Liver (tissue), 9 donors: Measurements from ENCODE around the gene ATP6V1E1. TPM values are rescaled to one million over a fixed set of nuclear protein-coding genes. Genes with fewer than 3 reads are reported as not detected.

ENCODE experiments used
- DNase-seq: peaks from one replicate; pipeline ENCODE4 v3.0.0-alpha.2; 2017; ENCODE audit warnings: low spot score
- H3K27ac ChIP-seq, 2 donors: one replicate each; pipeline ENCODE4 v1.7.0; 2013; ENCODE audit warnings: inconsistent platforms in 2 of 2, low read length in 2 of 2, control low read depth in 1 of 2, low read depth in 1 of 2, mild to moderate bottlenecking in 1 of 2
- H3K27me3 ChIP-seq, 4 donors: one replicate each; pipeline versions ENCODE4 v1.6.1 to v1.7.0; 2013; ENCODE audit warnings: low read length in 3 of 4, inconsistent platforms in 1 of 4, mild to moderate bottlenecking in 1 of 4, moderate library complexity in 1 of 4; ENCODE audit not compliant: control insufficient read depth in 4 of 4, insufficient read depth in 4 of 4
- H3K36me3 ChIP-seq, 4 donors: one replicate each; pipeline versions ENCODE4 v1.6.1 to v1.7.0; 2013; ENCODE audit warnings: low read length in 3 of 4, mild to moderate bottlenecking in 3 of 4, low read depth in 1 of 4, moderate library complexity in 1 of 4; ENCODE audit not compliant: control insufficient read depth in 4 of 4, insufficient read depth in 3 of 4
- H3K4me1 ChIP-seq, 4 donors: one replicate each; pipeline versions ENCODE4 v1.6.1 to v1.7.0; 2013; ENCODE audit warnings: low read length in 3 of 4, mild to moderate bottlenecking in 3 of 4, moderate library complexity in 1 of 4; ENCODE audit not compliant: control insufficient read depth in 4 of 4, insufficient read depth in 4 of 4
- H3K4me3 ChIP-seq, 3 donors: one replicate each; pipeline versions ENCODE4 v1.6.1 to v1.7.0; 2013; ENCODE audit warnings: low read length in 3 of 3, control low read depth in 1 of 3, low read depth in 1 of 3, mild to moderate bottlenecking in 1 of 3
- H3K9ac ChIP-seq, 2 donors: one replicate each; pipeline ENCODE4 v1.7.0; 2013; ENCODE audit warnings: low read length in 2 of 2, mild to moderate bottlenecking in 2 of 2, moderate library complexity in 2 of 2, control low read depth in 1 of 2, low read depth in 1 of 2
- H3K9me3 ChIP-seq, 4 donors: one replicate each; pipeline versions ENCODE4 v1.6.1 to v1.7.0; 2013; ENCODE audit warnings: low read length in 3 of 4; ENCODE audit not compliant: control insufficient read depth in 4 of 4
- EGR1 ChIP-seq, 2 donors: IDR thresholded peaks; 2 replicates each; pipeline ENCODE4 v1.6.1; 2016 to 2018; ENCODE audit warnings: antibody characterized with exemption in 2 of 2, low read depth in 2 of 2
- FOXA1 ChIP-seq: IDR thresholded peaks from 2 replicates; pipeline ENCODE4 v1.6.1; 2016; ENCODE audit warnings: antibody characterized with exemption
- FOXA2 ChIP-seq: IDR thresholded peaks from 2 replicates; pipeline ENCODE4 v1.6.1; 2016; ENCODE audit warnings: antibody characterized with exemption
- GABPA ChIP-seq, 2 donors: IDR thresholded peaks in 1 of 2; conservative IDR thresholded peaks in 1 of 2; 2 replicates each; pipeline ENCODE4 v1.6.1; 2016; ENCODE audit warnings: antibody characterized with exemption in 2 of 2, mild to moderate bottlenecking in 1 of 2, moderate library complexity in 1 of 2
- HNF4A ChIP-seq, 2 donors: conservative IDR thresholded peaks; 2 replicates each; pipeline ENCODE4 v1.6.1; 2016; ENCODE audit warnings: antibody characterized with exemption in 2 of 2, mild to moderate bottlenecking in 2 of 2
- HNF4G ChIP-seq: IDR thresholded peaks from 2 replicates; pipeline ENCODE4 v1.6.1; 2016; ENCODE audit warnings: antibody characterized with exemption
- JUND ChIP-seq, 2 donors: IDR thresholded peaks; 2 replicates each; pipeline ENCODE4 v1.6.1; 2016; ENCODE audit warnings: antibody characterized with exemption in 2 of 2
- NR2F2 ChIP-seq: IDR thresholded peaks from 2 replicates; pipeline ENCODE4 v1.6.1; 2016; ENCODE audit warnings: antibody characterized with exemption
- RAD21 ChIP-seq, 2 donors: IDR thresholded peaks; 2 replicates each; pipeline ENCODE4 v1.6.1; 2016; ENCODE audit warnings: antibody characterized with exemption in 2 of 2, mild to moderate bottlenecking in 2 of 2
- RXRA ChIP-seq, 2 donors: IDR thresholded peaks; 2 replicates each; pipeline ENCODE4 v1.6.1; 2017 to 2018; ENCODE audit warnings: antibody characterized with exemption in 2 of 2, mild to moderate bottlenecking in 1 of 2
- SP1 ChIP-seq: IDR thresholded peaks from 2 replicates; pipeline ENCODE4 v1.6.1; 2018; ENCODE audit warnings: antibody characterized with exemption, mild to moderate bottlenecking
- TAF1 ChIP-seq: conservative IDR thresholded peaks from 2 replicates; pipeline ENCODE4 v1.6.1; 2016; ENCODE audit warnings: antibody characterized with exemption, mild to moderate bottlenecking
- YY1 ChIP-seq: IDR thresholded peaks from 2 replicates; pipeline ENCODE4 v1.6.1; 2016; ENCODE audit warnings: antibody characterized with exemption, mild to moderate bottlenecking
- WGBS: extraction: QIAGEN DNeasy Blood & Tissue Kit; methylation state at CpG from one replicate; pipeline ENCODE4 v1.1.7; 2013; 5-methylcytosine and 5-hydroxymethylcytosine counted together
- polyA plus RNA-seq, 2 donors: library from polyadenylated mRNA; stranded (reverse) in 1 of 2; unstranded in 1 of 2; fragments of 200-250 nt in 1 of 2; fragments of >200 nt in 1 of 2; fragmentation: Nextera tagmentation in 1 of 2; extraction: Ambion mirVana in 1 of 2; gene quantifications; one replicate each; pipeline versions ENCODE4 v1.2.1 to v1.2.3, GENCODE V29; 2013 to 2015
- total RNA-seq, 2 donors: library from RNA; depleted of rRNA; stranded (reverse); fragments of >200 nt; gene quantifications; one replicate each; pipeline ENCODE4 v1.2.3, GENCODE V29; 2014
- TF ChIP-seq, protein P1 (sequence below): fragments of 150-350 bp; IDR thresholded peaks from 2 replicates; pipeline ENCODE4 v1.5.1; 2017; ENCODE audit warnings: improper control_type of control experiment, low read depth, low read length; ENCODE audit not compliant: missing input control
- TF ChIP-seq, protein P2 (sequence below): IDR thresholded peaks from 2 replicates; pipeline ENCODE4 v1.6.1; 2016; ENCODE audit warnings: antibody characterized with exemption, mild to moderate bottlenecking
- TF ChIP-seq, protein P3 (sequence below): IDR thresholded peaks from 2 replicates; pipeline ENCODE4 v1.6.1; 2016; ENCODE audit warnings: antibody characterized with exemption
- TF ChIP-seq, protein P4 (sequence below): IDR thresholded peaks from 2 replicates; pipeline ENCODE4 v1.6.1; 2016; ENCODE audit warnings: antibody characterized with exemption
- TF ChIP-seq, protein P5 (sequence below): IDR thresholded peaks from 2 replicates; pipeline ENCODE4 v1.6.1; 2016; ENCODE audit warnings: antibody characterized with exemption
- donor health status: healthy.
- donor health status: healthy.
- donor health status: healthy.
- donor health status: healthy.
- donor health status: healthy.

The ATP6V1E1 gene
- total and polyA plus RNA-seq, 4 donors, result 44.6 to 53.1 (median 49.1) TPM

GRCh38 chr22:17549183-17549582 lies 79.4 kb downstream of the ATP6V1E1 start:
- DNase-seq, result no peak
- TF ChIP-seq TAF1 (no peak), EGR1 (IDR thresholded peaks at IDR 0.05; ENCODE audit: low read depth in 2 of 2) (no peak), RAD21 (IDR thresholded peaks at IDR 0.05) (no peak), FOXA1 (no peak), NR2F2 (no peak), FOXA2 (no peak), HNF4A (conservative IDR thresholded peaks at IDR 0.05) (no peak), GABPA (IDR thresholded peaks at IDR 0.05 in 1 of 2, conservative IDR thresholded peaks at IDR 0.05 in 1 of 2) (no peak), SP1 (no peak), HNF4G (no peak), JUND (IDR thresholded peaks at IDR 0.05) (no peak), YY1 (no peak)
- TF ChIP-seq, protein P1, sequence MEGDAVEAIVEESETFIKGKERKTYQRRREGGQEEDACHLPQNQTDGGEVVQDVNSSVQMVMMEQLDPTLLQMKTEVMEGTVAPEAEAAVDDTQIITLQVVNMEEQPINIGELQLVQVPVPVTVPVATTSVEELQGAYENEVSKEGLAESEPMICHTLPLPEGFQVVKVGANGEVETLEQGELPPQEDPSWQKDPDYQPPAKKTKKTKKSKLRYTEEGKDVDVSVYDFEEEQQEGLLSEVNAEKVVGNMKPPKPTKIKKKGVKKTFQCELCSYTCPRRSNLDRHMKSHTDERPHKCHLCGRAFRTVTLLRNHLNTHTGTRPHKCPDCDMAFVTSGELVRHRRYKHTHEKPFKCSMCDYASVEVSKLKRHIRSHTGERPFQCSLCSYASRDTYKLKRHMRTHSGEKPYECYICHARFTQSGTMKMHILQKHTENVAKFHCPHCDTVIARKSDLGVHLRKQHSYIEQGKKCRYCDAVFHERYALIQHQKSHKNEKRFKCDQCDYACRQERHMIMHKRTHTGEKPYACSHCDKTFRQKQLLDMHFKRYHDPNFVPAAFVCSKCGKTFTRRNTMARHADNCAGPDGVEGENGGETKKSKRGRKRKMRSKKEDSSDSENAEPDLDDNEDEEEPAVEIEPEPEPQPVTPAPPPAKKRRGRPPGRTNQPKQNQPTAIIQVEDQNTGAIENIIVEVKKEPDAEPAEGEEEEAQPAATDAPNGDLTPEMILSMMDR, result no peak
- TF ChIP-seq, protein P2, sequence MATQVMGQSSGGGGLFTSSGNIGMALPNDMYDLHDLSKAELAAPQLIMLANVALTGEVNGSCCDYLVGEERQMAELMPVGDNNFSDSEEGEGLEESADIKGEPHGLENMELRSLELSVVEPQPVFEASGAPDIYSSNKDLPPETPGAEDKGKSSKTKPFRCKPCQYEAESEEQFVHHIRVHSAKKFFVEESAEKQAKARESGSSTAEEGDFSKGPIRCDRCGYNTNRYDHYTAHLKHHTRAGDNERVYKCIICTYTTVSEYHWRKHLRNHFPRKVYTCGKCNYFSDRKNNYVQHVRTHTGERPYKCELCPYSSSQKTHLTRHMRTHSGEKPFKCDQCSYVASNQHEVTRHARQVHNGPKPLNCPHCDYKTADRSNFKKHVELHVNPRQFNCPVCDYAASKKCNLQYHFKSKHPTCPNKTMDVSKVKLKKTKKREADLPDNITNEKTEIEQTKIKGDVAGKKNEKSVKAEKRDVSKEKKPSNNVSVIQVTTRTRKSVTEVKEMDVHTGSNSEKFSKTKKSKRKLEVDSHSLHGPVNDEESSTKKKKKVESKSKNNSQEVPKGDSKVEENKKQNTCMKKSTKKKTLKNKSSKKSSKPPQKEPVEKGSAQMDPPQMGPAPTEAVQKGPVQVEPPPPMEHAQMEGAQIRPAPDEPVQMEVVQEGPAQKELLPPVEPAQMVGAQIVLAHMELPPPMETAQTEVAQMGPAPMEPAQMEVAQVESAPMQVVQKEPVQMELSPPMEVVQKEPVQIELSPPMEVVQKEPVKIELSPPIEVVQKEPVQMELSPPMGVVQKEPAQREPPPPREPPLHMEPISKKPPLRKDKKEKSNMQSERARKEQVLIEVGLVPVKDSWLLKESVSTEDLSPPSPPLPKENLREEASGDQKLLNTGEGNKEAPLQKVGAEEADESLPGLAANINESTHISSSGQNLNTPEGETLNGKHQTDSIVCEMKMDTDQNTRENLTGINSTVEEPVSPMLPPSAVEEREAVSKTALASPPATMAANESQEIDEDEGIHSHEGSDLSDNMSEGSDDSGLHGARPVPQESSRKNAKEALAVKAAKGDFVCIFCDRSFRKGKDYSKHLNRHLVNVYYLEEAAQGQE, result no peak
- TF ChIP-seq, protein P3, sequence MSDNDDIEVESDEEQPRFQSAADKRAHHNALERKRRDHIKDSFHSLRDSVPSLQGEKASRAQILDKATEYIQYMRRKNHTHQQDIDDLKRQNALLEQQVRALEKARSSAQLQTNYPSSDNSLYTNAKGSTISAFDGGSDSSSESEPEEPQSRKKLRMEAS, result no peak
- TF ChIP-seq, protein P4, sequence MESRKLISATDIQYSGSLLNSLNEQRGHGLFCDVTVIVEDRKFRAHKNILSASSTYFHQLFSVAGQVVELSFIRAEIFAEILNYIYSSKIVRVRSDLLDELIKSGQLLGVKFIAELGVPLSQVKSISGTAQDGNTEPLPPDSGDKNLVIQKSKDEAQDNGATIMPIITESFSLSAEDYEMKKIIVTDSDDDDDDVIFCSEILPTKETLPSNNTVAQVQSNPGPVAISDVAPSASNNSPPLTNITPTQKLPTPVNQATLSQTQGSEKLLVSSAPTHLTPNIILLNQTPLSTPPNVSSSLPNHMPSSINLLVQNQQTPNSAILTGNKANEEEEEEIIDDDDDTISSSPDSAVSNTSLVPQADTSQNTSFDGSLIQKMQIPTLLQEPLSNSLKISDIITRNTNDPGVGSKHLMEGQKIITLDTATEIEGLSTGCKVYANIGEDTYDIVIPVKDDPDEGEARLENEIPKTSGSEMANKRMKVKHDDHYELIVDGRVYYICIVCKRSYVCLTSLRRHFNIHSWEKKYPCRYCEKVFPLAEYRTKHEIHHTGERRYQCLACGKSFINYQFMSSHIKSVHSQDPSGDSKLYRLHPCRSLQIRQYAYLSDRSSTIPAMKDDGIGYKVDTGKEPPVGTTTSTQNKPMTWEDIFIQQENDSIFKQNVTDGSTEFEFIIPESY, result no peak
- WGBS, result 93% methylated on average over 10 of the region's 10 CpGs

GRCh38 chr22:17548756-17549035 lies 79.9 kb downstream of the ATP6V1E1 start:
- Histone ChIP-seq H3K36me3 (peaks cover 6 to 50% (median 27%) of the 10 kb centered on the region in 4 donors), H3K27ac (no peak overlapping the region), H3K4me1 (no peaks in the 10 kb centered on the region), H3K4me3 (no peak overlapping the region), H3K9me3 (no peaks in the 10 kb centered on the region), H3K27me3 (no peaks in the 10 kb centered on the region), H3K9ac (no peak overlapping the region)
- no peak for DNase-seq
- 97% methylated on average over 5 of the region's 5 CpGs for WGBS
- TF ChIP-seq TAF1, result no peak
- TF ChIP-seq, protein P5, sequence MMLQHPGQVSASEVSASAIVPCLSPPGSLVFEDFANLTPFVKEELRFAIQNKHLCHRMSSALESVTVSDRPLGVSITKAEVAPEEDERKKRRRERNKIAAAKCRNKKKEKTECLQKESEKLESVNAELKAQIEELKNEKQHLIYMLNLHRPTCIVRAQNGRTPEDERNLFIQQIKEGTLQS, result no peak
- no peak for TF ChIP-seq RXRA (IDR thresholded peaks at IDR 0.05)
- TF ChIP-seq, protein P4, result no peak
- TF ChIP-seq HNF4A (conservative IDR thresholded peaks at IDR 0.05), result no peak
- TF ChIP-seq YY1, result no peak
- TF ChIP-seq EGR1 (IDR thresholded peaks at IDR 0.05; ENCODE audit: low read depth in 2 of 2), result no peak
- no peak for TF ChIP-seq SP1
- no peak for TF ChIP-seq HNF4G
- TF ChIP-seq, protein P3, result no peak
- TF ChIP-seq NR2F2, result no peak
- no peak for TF ChIP-seq FOXA1
- TF ChIP-seq GABPA (IDR thresholded peaks at IDR 0.05 in 1 of 2, conservative IDR thresholded peaks at IDR 0.05 in 1 of 2), result no peak
- TF ChIP-seq, protein P2, result no peak

More at GRCh38 chr22:17549183-17549582, 79.4 kb downstream of the ATP6V1E1 start:
- Histone ChIP-seq H3K27ac (no peak overlapping the region), H3K36me3 (peaks cover 6 to 50% (median 26%) of the 10 kb centered on the region in 4 donors), H3K4me1 (no peaks in the 10 kb centered on the region), H3K9me3 (no peaks in the 10 kb centered on the region), H3K4me3 (no peak overlapping the region), H3K9ac (no peak overlapping the region), H3K27me3 (no peaks in the 10 kb centered on the region)
